Thymus (tissue), 14 donors: Measurements from ENCODE around the gene ZNF687. TPM values are rescaled to one million over a fixed set of nuclear protein-coding genes. Genes with fewer than 3 reads are reported as not detected.

Source experiments
- DNase-seq, 9 donors: peaks; one replicate each; pipeline ENCODE4 v3.0.0-alpha.2; 2013; ENCODE audit warnings: low spot score in 9 of 9, low read depth in 6 of 9, missing footprints in 1 of 9
- H3K27ac ChIP-seq, 2 donors: one replicate each; pipeline ENCODE4 v1.5.1; 2013; ENCODE audit warnings: control low read depth in 1 of 2, low read depth in 1 of 2, low read length in 1 of 2, mild to moderate bottlenecking in 1 of 2, moderate library complexity in 1 of 2
- H3K27me3 ChIP-seq, 2 donors: one replicate each; pipeline ENCODE4 v1.5.1; 2013; ENCODE audit warnings: low read length in 1 of 2; ENCODE audit not compliant: control insufficient read depth in 2 of 2, insufficient read depth in 1 of 2
- H3K36me3 ChIP-seq, 2 donors: one replicate each; pipeline ENCODE4 v1.5.1; 2013; ENCODE audit warnings: low read length in 1 of 2, mild to moderate bottlenecking in 1 of 2, moderate library complexity in 1 of 2; ENCODE audit not compliant: control insufficient read depth in 2 of 2, insufficient read depth in 2 of 2
- H3K4me1 ChIP-seq, 2 donors: one replicate each; pipeline ENCODE4 v1.5.1; 2013; ENCODE audit warnings: low read length in 2 of 2; ENCODE audit not compliant: control insufficient read depth in 2 of 2, insufficient read depth in 2 of 2
- H3K4me3 ChIP-seq, 2 donors: one replicate each; pipeline ENCODE4 v1.5.1; 2013; ENCODE audit warnings: low read length in 2 of 2, control low read depth in 1 of 2, mild to moderate bottlenecking in 1 of 2
- H3K9me3 ChIP-seq, 2 donors: one replicate each; pipeline ENCODE4 v1.5.1; 2013; ENCODE audit warnings: low read length in 1 of 2, mild to moderate bottlenecking in 1 of 2; ENCODE audit not compliant: control insufficient read depth in 2 of 2, insufficient read depth in 1 of 2
- WGBS: extraction: QIAGEN DNeasy Blood & Tissue Kit; methylation state at CpG from one replicate; pipeline ENCODE4 v1.1.7; 2013; 5-methylcytosine and 5-hydroxymethylcytosine counted together
- long read RNA-seq, 10 donors: transcript quantifications; one replicate each; lab custom pipeline, GENCODE V29; 2026
- polyA plus RNA-seq: library from polyadenylated mRNA; stranded (reverse); fragments of 200-250 nt; gene quantifications from one replicate; pipeline ENCODE4 v1.2.3, GENCODE V29; 2013
- total RNA-seq: library from RNA; stranded (reverse); fragments of 120-200 nt; gene quantifications from one replicate; pipeline ENCODE4 v1.2.4, GENCODE V29; 2013
- donor health status: healthy.

Gene ZNF687, protein sequence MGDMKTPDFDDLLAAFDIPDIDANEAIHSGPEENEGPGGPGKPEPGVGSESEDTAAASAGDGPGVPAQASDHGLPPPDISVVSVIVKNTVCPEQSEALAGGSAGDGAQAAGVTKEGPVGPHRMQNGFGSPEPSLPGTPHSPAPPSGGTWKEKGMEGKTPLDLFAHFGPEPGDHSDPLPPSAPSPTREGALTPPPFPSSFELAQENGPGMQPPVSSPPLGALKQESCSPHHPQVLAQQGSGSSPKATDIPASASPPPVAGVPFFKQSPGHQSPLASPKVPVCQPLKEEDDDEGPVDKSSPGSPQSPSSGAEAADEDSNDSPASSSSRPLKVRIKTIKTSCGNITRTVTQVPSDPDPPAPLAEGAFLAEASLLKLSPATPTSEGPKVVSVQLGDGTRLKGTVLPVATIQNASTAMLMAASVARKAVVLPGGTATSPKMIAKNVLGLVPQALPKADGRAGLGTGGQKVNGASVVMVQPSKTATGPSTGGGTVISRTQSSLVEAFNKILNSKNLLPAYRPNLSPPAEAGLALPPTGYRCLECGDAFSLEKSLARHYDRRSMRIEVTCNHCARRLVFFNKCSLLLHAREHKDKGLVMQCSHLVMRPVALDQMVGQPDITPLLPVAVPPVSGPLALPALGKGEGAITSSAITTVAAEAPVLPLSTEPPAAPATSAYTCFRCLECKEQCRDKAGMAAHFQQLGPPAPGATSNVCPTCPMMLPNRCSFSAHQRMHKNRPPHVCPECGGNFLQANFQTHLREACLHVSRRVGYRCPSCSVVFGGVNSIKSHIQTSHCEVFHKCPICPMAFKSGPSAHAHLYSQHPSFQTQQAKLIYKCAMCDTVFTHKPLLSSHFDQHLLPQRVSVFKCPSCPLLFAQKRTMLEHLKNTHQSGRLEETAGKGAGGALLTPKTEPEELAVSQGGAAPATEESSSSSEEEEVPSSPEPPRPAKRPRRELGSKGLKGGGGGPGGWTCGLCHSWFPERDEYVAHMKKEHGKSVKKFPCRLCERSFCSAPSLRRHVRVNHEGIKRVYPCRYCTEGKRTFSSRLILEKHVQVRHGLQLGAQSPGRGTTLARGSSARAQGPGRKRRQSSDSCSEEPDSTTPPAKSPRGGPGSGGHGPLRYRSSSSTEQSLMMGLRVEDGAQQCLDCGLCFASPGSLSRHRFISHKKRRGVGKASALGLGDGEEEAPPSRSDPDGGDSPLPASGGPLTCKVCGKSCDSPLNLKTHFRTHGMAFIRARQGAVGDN
- total RNA-seq, result 9.8 TPM
- polyA plus RNA-seq, result 11.1 TPM
- long read RNA-seq, donor 1, result 0 reads
- long read RNA-seq, donor 2, full-length matches to known transcripts, result 9 of 50 reads
- long read RNA-seq, donor 2, partial matches to known transcripts, result 41 of 50 reads
- long read RNA-seq, donor 2, other reads (novel, unspliced or antisense), result 0 of 50 reads
- long read RNA-seq, donor 3, transcript ZNF687-207 (3 exons, 840 nt), result major isoform, 5 of 10 reads
- long read RNA-seq, donor 3, partial matches to known transcripts, result 5 of 10 reads
- long read RNA-seq, donor 3, other reads (novel, unspliced or antisense), result 0 of 10 reads
- long read RNA-seq, donor 4, partial matches to known transcripts, result 0 of 2 reads
- long read RNA-seq, donor 4, other reads (novel, unspliced or antisense), result 0 of 2 reads
- long read RNA-seq, donor 5, partial matches to known transcripts, result 0 of 3 reads
- long read RNA-seq, donor 5, other reads (novel, unspliced or antisense), result 0 of 3 reads
- long read RNA-seq, donor 6, partial matches to known transcripts, result 14 of 16 reads
- long read RNA-seq, donor 6, other reads (novel, unspliced or antisense), result 0 of 16 reads
- long read RNA-seq, donor 7, partial matches to known transcripts, result 0 of 1 reads
- long read RNA-seq, donor 7, other reads (novel, unspliced or antisense), result 0 of 1 reads
- long read RNA-seq, donor 8, partial matches to known transcripts, result 0 of 2 reads
- long read RNA-seq, donor 8, other reads (novel, unspliced or antisense), result 0 of 2 reads
- long read RNA-seq, donor 9, partial matches to known transcripts, result 0 of 1 reads
- long read RNA-seq, donor 9, other reads (novel, unspliced or antisense), result 0 of 1 reads
- long read RNA-seq, donor 10, partial matches to known transcripts, result 0 of 4 reads
- long read RNA-seq, donor 10, other reads (novel, unspliced or antisense), result 0 of 4 reads

DNA sequence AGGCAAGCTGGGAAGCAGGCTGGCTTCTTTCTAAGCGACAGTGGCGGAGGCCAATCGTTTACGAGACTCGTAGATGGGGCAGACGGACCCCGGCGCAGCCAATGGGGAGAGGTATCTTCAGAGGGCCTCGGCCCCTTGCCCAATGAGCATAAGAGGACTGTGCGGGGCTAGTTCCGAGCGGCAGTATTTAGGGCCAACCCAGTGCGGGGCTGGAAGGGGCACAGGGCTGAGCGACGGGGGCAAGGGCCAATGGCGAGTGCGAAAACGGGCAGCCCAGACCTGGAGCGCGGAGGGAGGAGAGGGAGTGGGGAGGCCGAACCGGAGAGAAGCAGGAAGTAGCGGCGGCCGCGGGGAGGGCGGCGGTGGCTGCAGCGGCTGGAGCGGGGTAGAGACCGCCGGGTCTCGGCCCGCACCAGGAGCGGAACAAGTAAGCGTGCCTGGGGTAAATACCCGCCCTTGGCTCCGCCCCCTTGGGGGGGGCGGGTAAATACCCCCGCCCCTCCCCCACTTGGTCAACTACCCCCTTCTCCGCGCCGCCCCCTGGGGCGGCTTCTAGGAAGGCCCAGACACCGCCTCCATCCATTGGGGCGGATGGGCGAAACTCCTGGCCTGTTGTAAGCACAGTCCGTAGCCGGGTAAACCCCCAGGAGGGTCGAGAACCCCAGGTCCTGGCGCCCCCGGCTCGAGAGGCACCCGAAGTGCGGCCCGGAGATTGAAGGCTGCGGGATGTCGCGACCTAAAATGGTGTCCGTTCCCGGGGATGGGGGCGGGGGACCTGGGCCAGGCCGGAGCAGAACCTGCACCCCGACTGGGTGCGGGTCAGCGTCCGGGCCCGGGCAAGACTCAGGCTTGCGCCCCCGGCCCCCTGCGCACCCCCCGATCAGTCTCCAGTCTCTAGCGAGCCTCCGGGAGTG, at the start of gene ZNF687:
Gene ZNF687 (plus strand): TSS at position 331 of the 914 bp plus-strand sequence. CDS start 3,993 bp downstream, outside the sequence.
- no peaks in the 10 kb centered on the region for H3K27me3 ChIP-seq
- peak; percentile 97 to 100 (median 98) for DNase-seq
- H3K27ac ChIP-seq, result peak within 1 kb of the TSS; percentile 98 to 99
- under 1% methylated on average over 74 of the region's 74 CpGs for WGBS
- peaks cover 0 to 5% of the 10 kb centered on the region in 2 donors for H3K9me3 ChIP-seq
- peak within 1 kb of the TSS; percentile 57 to 79 for H3K4me3 ChIP-seq
- peaks cover 16 to 21% of the 10 kb centered on the region in 2 donors for H3K36me3 ChIP-seq
- H3K4me1 ChIP-seq, result peaks cover 17 to 31% of the 10 kb centered on the region in 2 donors

DNA sequence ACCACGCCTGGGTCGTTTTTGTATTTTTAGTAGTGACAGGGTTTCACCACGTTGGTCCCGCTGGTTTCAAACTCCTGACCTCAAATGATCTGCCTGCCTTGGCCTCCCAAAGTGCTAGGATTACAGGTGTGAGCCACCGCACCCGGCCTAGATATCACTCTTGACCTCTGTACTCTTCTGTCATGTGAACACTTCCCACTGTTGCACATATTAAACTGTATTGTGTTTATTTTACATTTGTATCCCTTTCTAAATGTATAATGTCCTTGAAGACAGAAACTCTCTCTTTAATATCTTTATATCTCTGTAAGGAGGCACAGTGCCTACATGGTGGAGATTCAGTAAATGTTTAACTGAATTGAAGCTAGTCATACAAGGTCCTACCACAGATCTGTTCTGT, 46.9 kb upstream of the ZNF687 start:
- Histone ChIP-seq H3K4me3 (no peak overlapping the region), H3K27ac (no peak overlapping the region), H3K36me3 (peaks cover 72 to 95% of the 10 kb centered on the region in 2 donors), H3K4me1 (no peaks in the 10 kb centered on the region), H3K27me3 (no peaks in the 10 kb centered on the region), H3K9me3 (no peaks in the 10 kb centered on the region)
- over 99% methylated on average over 6 of the region's 6 CpGs for WGBS
- no peak for DNase-seq

DNA sequence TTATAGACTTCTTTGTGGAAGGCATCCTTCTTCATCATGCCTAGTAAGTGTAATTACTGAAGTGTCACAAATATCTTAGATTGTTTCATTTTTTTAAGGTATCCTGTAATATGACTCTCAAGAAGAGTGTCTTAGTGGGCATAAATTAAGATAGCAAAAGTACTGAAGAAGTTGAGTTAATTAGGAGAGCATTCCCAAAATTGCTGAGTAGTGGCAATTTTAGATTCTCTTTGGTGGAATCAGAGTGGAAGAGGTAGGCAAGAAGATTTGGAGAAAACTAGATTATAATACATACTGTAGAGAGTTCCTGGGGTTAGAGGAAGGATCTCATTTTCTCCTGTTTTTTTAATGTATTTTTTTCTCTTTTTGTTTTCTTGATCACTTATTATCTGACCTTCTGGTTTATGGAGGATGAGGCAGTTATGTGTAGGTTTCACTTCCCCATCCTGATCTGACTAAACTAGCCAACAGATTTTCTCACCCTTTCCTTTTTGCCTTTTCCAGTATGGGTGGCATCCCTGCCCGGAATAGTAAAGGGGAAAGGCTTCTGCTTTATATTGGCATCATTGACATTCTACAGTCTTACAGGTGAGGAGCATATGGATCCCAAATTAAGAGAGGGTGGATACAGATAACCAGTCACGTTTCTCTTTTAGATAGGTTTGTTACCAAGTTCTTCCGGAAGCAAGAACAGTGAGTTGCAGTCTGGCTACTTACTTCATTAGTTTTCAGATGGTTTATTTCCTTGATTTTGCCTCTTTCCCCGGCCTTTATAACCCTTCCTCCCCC, 44.2 kb upstream of the ZNF687 start:
- Histone ChIP-seq H3K4me3 (no peak overlapping the region), H3K27ac (no peak overlapping the region), H3K9me3 (no peaks in the 10 kb centered on the region), H3K27me3 (no peaks in the 10 kb centered on the region), H3K4me1 (no peaks in the 10 kb centered on the region), H3K36me3 (peaks cover 67 to 95% of the 10 kb centered on the region in 2 donors)
- DNase-seq, result no peak
- WGBS, result 95% methylated on average over 4 of the region's 4 CpGs

DNA sequence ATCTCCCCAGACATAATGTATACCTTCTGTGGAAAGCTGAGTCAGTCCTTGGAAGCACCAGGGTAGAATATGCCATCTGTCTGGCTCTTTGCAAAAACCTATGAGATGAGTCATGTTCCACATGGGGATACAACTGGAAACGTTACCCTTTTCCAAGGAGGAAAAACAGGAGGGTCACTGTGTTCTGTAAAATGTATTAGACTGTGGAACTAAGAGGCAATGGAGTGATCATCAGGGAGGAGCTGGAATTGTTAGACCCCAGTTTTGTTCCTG, 43.7 kb upstream of the ZNF687 start:
- H3K9me3 ChIP-seq, result no peaks in the 10 kb centered on the region

DNA sequence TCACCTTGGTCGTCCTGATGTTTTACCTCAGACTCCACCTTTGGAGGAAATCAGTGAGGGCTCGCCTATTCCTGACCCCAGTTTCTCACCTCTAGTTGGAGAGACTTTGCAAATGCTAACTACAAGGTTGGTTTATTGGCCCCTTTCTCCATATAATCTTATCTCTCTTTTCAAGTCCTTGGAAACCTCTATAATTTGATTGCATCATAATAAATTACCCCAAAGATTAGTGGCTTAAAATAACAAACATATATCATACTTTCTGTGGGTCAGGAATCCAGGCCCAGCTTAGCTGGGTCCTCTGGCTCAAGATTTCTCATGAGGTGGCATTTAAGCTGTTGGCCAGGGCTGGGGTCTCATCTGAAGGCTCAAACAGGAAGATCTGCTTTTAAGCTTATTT, 39.7 kb upstream of the ZNF687 start:
- WGBS, result 98% methylated on average over 2 of the region's 2 CpGs
- DNase-seq, result no peak
- Histone ChIP-seq H3K36me3 (peaks cover 85 to 97% of the 10 kb centered on the region in 2 donors), H3K4me1 (no peaks in the 10 kb centered on the region), H3K4me3 (no peak overlapping the region), H3K27me3 (no peaks in the 10 kb centered on the region), H3K27ac (no peak overlapping the region), H3K9me3 (no peaks in the 10 kb centered on the region)

More for the DNA sequence above, 43.7 kb upstream of the ZNF687 start:
- Histone ChIP-seq H3K36me3 (peaks cover 72 to 97% of the 10 kb centered on the region in 2 donors), H3K4me3 (no peak overlapping the region), H3K27ac (no peak overlapping the region), H3K4me1 (no peaks in the 10 kb centered on the region), H3K27me3 (no peaks in the 10 kb centered on the region)
- 93% methylated on average over 1 of the region's 1 CpG for WGBS
- DNase-seq, result no peak

DNA sequence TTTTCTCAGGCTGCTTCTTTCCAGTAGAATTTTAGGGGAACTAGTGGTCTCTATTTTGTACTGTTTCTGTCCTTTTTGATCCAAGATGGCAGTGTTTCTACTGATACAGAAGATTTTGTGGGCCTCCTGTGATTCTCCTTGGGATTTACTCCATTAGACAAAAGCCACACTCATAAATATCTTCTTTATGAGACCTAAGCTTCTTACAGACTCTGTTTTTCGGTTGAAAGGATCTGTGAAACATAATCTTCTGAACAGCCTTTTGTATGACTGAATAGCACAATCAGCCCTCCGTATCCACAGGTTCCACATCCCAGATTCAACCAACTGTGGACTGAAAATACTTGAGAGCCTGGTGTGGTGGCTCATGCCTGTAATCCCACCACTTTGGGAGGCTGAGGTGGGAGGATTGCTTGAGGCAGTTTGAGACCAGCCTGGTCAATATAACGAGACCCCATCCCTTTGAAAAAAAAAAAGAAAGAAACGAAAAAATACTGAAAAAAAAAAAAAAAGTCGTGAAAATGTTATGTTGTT, 38.3 kb upstream of the ZNF687 start:
- WGBS, result 92% methylated on average over 5 of the region's 5 CpGs
- no peak overlapping the region for H3K4me3 ChIP-seq
- H3K27ac ChIP-seq, result no peak overlapping the region
- H3K9me3 ChIP-seq, result no peaks in the 10 kb centered on the region
- no peak for DNase-seq
- H3K4me1 ChIP-seq, result no peaks in the 10 kb centered on the region
- peaks cover 86 to 97% of the 10 kb centered on the region in 2 donors for H3K36me3 ChIP-seq
- no peaks in the 10 kb centered on the region for H3K27me3 ChIP-seq

DNA sequence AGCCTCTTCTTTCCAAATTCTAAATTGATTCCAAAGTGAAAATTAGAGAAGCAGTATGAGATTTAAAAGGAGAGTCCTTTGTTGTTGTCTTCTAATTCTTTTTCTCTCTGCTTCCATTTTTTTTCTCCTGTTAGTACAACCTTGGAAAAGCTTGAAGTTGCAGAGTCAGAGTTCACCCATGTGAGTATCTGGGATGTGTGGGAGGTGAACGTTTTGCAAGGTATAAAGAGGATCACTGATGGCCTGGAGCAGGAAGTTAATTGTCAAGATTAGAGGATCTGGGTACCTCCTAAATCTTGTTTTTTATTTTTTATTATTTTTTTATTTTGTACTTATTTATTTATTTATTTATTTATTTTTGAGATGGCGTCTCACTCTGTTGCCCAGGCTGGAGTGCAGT, 35.3 kb upstream of the ZNF687 start:
- no peak for DNase-seq
- Histone ChIP-seq H3K36me3 (peaks cover 70 to 76% of the 10 kb centered on the region in 2 donors), H3K4me3 (no peak overlapping the region), H3K9me3 (no peaks in the 10 kb centered on the region), H3K27ac (no peak overlapping the region), H3K4me1 (no peaks in the 10 kb centered on the region), H3K27me3 (no peaks in the 10 kb centered on the region)
- 96% methylated on average over 2 of the region's 2 CpGs for WGBS
